HCT116 (cell line): ENCODE results near the gene IQSEC3. TPM values are rescaled to one million over a fixed set of nuclear protein-coding genes. Genes with fewer than 3 reads are reported as not detected.

Experiments
- ATAC-seq: fragments of 200-7000 bp; cut with Tn5 transposase; 2 replicates; pipeline ENCODE4 v1.9.1; 2020; ENCODE audit warnings: mild to moderate bottlenecking, moderate library complexity
- BruUV-seq: library from RNA; stranded (reverse); fragments of 400-500 nt; replicated peaks from 2 replicates; lab custom pipeline; 2021; lab: Mats Ljungman, UMichigan
- CTCF ChIA-PET: fragments of 300-600 bp; sonication (Branson Sonifier 250); formaldehyde crosslinking; loops from one replicate; lab custom pipeline; 2021; ENCODE audit warnings: antibody characterized with exemption; lab: Charles Lee
- POLR2A ChIA-PET: fragments of 300-600, 350-600 bp; sonication (Branson Sonifier 250); formaldehyde crosslinking; loops from one replicate; lab custom pipeline; 2021; ENCODE audit warnings: antibody characterized with exemption; lab: Charles Lee
- RAD21 ChIA-PET, 2 experiments: fragments of 300-600 bp; sonication (Branson Sonifier 250); formaldehyde crosslinking; loops; one replicate each; lab custom pipeline; 2023; ENCODE audit warnings: low total read pairs in 2 of 2; ENCODE audit not compliant: uncharacterized antibody in 2 of 2, unreplicated experiment in 2 of 2, low non-redundant PET in 1 of 2; lab: Charles Lee
- DNase-seq: peaks from one replicate; pipeline ENCODE4 v3.0.0-alpha.2; 2010; ENCODE audit warnings: low read depth, low spot score
- H2AFZ ChIP-seq: fragments of 200-600 bp; shearing (Covaris generic), sonication (generic); 2 replicates; pipeline ENCODE4 v1.6.1; 2017; ENCODE audit warnings: low read depth, mixed run types, mixed read lengths, antibody characterized with exemption, low read length; ENCODE audit not compliant: poor library complexity, severe bottlenecking
- H3K27ac ChIP-seq: 2 replicates; pipeline ENCODE4 v1.5.1; 2012; ENCODE audit warnings: low read depth, low read length
- H3K27me3 ChIP-seq: fragments of 200-600 bp; sonication (generic); 2 replicates; pipeline ENCODE4 v1.6.1; 2016; ENCODE audit warnings: mixed run types, low read length, mixed read lengths; ENCODE audit not compliant: insufficient read depth
- H3K36me3 ChIP-seq, 2 experiments: fragments of 200-500 bp in 1 of 2; fragments of 200-600 bp in 1 of 2; sonication (Bioruptor generic) in 1 of 2; sonication (generic) in 1 of 2; 2 replicates each; pipeline versions ENCODE4 v1.5.1 to v1.6.1; 2014 to 2016; ENCODE audit warnings: low read length in 2 of 2, inconsistent platforms in 1 of 2, mixed read lengths in 1 of 2, mixed run types in 1 of 2; ENCODE audit not compliant: insufficient read depth in 2 of 2, control insufficient read depth in 1 of 2
- H3K4me1 ChIP-seq, 2 experiments: fragments of 200-600 bp in 1 of 2; sonication (generic) in 1 of 2; 2 replicates each; pipeline versions ENCODE4 v1.5.1 to v1.6.1; 2012 to 2017; ENCODE audit warnings: low read length in 2 of 2, inconsistent platforms in 1 of 2, mild to moderate bottlenecking in 1 of 2, mixed read lengths in 1 of 2, mixed run types in 1 of 2, moderate library complexity in 1 of 2; ENCODE audit not compliant: insufficient read depth in 2 of 2, control insufficient read depth in 1 of 2
- H3K4me2 ChIP-seq: fragments of 200-600 bp; sonication (generic); 2 replicates; pipeline ENCODE4 v1.6.1; 2017; ENCODE audit warnings: mixed run types, low read length, mixed read lengths
- H3K4me3 ChIP-seq, 2 experiments: fragments of 200-600 bp in 1 of 2; sonication (generic) in 1 of 2; replicated peaks in 1 of 2; 2 replicates each; pipeline ENCODE4 v1.5.1; 2011 to 2016; ENCODE audit warnings: low read length in 2 of 2, control low read depth in 1 of 2, low read depth in 1 of 2, mild to moderate bottlenecking in 1 of 2, mixed read lengths in 1 of 2, mixed run types in 1 of 2
- H3K79me2 ChIP-seq: fragments of 200-600 bp; sonication (generic); 2 replicates; pipeline ENCODE4 v1.6.1; 2017; ENCODE audit warnings: mild to moderate bottlenecking, mixed run types, low read length, moderate library complexity, mixed read lengths; ENCODE audit not compliant: insufficient read depth
- H3K9ac ChIP-seq: fragments of 200-600 bp; sonication (generic); 2 replicates; pipeline ENCODE4 v1.6.1; 2016; ENCODE audit warnings: low read length, mixed read lengths
- H3K9me2 ChIP-seq: fragments of 200-600 bp; sonication (generic), shearing (Covaris generic); 2 replicates; pipeline ENCODE4 v1.6.1; 2017; ENCODE audit warnings: mixed run types, mild to moderate bottlenecking, moderate library complexity; ENCODE audit not compliant: insufficient read depth
- H3K9me3 ChIP-seq, 2 experiments: fragments of 200-500 bp in 1 of 2; fragments of 200-600 bp in 1 of 2; sonication (Bioruptor generic) in 1 of 2; sonication (generic) in 1 of 2; 2 replicates each; pipeline ENCODE4 v1.6.1; 2014 to 2017; ENCODE audit warnings: low read length in 2 of 2, mixed read lengths in 2 of 2, inconsistent platforms in 1 of 2, low read depth in 1 of 2, mild to moderate bottlenecking in 1 of 2, mixed run types in 1 of 2, moderate library complexity in 1 of 2; ENCODE audit not compliant: control insufficient read depth in 1 of 2, insufficient read depth in 1 of 2
- H4K20me1 ChIP-seq: fragments of 200-600 bp; sonication (generic), shearing (Covaris generic); 2 replicates; pipeline ENCODE4 v1.6.1; 2017; ENCODE audit warnings: mixed run types, mild to moderate bottlenecking, moderate library complexity; ENCODE audit not compliant: insufficient read depth
- ATF3 ChIP-seq: IDR thresholded peaks from 2 replicates; pipeline ENCODE4 v1.6.1; 2012
- CBX3 ChIP-seq: IDR thresholded peaks from 2 replicates; pipeline ENCODE4 v1.6.1; 2012; ENCODE audit warnings: low read depth
- CEBPB ChIP-seq: IDR thresholded peaks from 2 replicates; pipeline ENCODE4 v1.6.1; 2012; ENCODE audit warnings: low read depth
- CTCF ChIP-seq, 3 experiments: fragments of 200-600 bp in 1 of 3; sonication (generic) in 1 of 3; IDR thresholded peaks in 2 of 3; conservative IDR thresholded peaks in 1 of 3; 2 replicates each; pipeline ENCODE4 v1.5.1; 2012 to 2017; ENCODE audit warnings: low read depth in 2 of 3, low read length in 2 of 3, antibody characterized with exemption in 1 of 3, borderline replicate concordance in 1 of 3, control low read depth in 1 of 3, mild to moderate bottlenecking in 1 of 3, mixed read lengths in 1 of 3, mixed run types in 1 of 3, moderate library complexity in 1 of 3; ENCODE audit not compliant: insufficient read depth in 1 of 3
- EGR1 ChIP-seq: IDR thresholded peaks from 2 replicates; pipeline ENCODE4 v1.6.1; 2012; ENCODE audit warnings: low read depth
- ELF1 ChIP-seq: IDR thresholded peaks from 2 replicates; pipeline ENCODE4 v1.6.1; 2012; ENCODE audit warnings: low read depth, borderline replicate concordance
- EZH2 ChIP-seq: fragments of 200-600 bp; sonication (generic); IDR thresholded peaks from 2 replicates; pipeline ENCODE4 v1.6.1; 2017; ENCODE audit warnings: antibody characterized with exemption, mixed run types
- FOSL1 ChIP-seq: IDR thresholded peaks from 2 replicates; pipeline ENCODE4 v1.6.1; 2012; ENCODE audit warnings: low read depth
- JUND ChIP-seq: IDR thresholded peaks from 2 replicates; pipeline ENCODE4 v1.6.1; 2012
- MAX ChIP-seq: IDR thresholded peaks from 2 replicates; pipeline ENCODE4 v1.6.1; 2012
- POLR2A ChIP-seq: IDR thresholded peaks from 2 replicates; pipeline ENCODE4 v1.7.0; 2011; ENCODE audit warnings: borderline replicate concordance; ENCODE audit not compliant: insufficient read depth, insufficient read length; ENCODE audit errors: extremely low read depth
- POLR2AphosphoS5 ChIP-seq: IDR thresholded peaks from 2 replicates; pipeline ENCODE4 v1.6.1; 2011; ENCODE audit warnings: mild to moderate bottlenecking, low read depth, low read length, moderate library complexity
- REST ChIP-seq: IDR thresholded peaks from 2 replicates; pipeline ENCODE4 v1.6.1; 2012; ENCODE audit warnings: low read depth
- SP1 ChIP-seq: IDR thresholded peaks from 2 replicates; pipeline ENCODE4 v1.6.1; 2012; ENCODE audit warnings: low read depth
- SRF ChIP-seq: IDR thresholded peaks from 2 replicates; pipeline ENCODE4 v1.6.1; 2012; ENCODE audit warnings: low read depth
- YY1 ChIP-seq: IDR thresholded peaks from 2 replicates; pipeline ENCODE4 v1.6.1; 2011; ENCODE audit warnings: low read length, low read depth, moderate library complexity, mild to moderate bottlenecking; ENCODE audit not compliant: insufficient replicate concordance; ENCODE audit errors: extremely low read depth
- ZBTB33 ChIP-seq: IDR thresholded peaks from 2 replicates; pipeline ENCODE4 v1.6.1; 2011; ENCODE audit warnings: mild to moderate bottlenecking, low read length, moderate library complexity; ENCODE audit not compliant: insufficient replicate concordance; ENCODE audit errors: extremely low read depth
- ZNF274 ChIP-seq: fragments of 200-500 bp; sonication (Bioruptor generic); IDR thresholded peaks from 2 replicates; pipeline ENCODE4 v1.6.1; 2014; ENCODE audit warnings: mild to moderate bottlenecking, low read depth, low read length, inconsistent platforms
- intact Hi-C: fragments of 100-400 bp; cut with micrococcal nuclease; formaldehyde crosslinking; loops from 2 replicates; pipeline ENCODE4 v1.10.0; 2022
- total RNA-seq: library from RNA; stranded (reverse); gene quantifications from one replicate; pipeline ENCODE4 v1.2.1, GENCODE V29; 2021; ENCODE audit not compliant: unreplicated experiment

Gene IQSEC3
- total RNA-seq, 1 experiment from 2014 or later, result not detected

GRCh38 chr12:20757-21156 lies 45.8 kb upstream of the IQSEC3 start:
- intact Hi-C loops, result no loop called here
- Histone ChIP-seq H3K9me3 (no peaks in the 10 kb centered on the region), H3K36me3 (peaks cover 12 to 14% of the 10 kb centered on the region in 2 experiments; a peak in 2 of 4 replicates), H3K9me2 (no peaks in the 10 kb centered on the region), H3K9ac (no peak overlapping the region), H2AFZ (no peak overlapping the region), H3K4me1 (no peaks in the 10 kb centered on the region), H3K27me3 (no peaks in the 10 kb centered on the region), H3K4me2 (no peak overlapping the region), H3K79me2 (peaks cover 6% of the 10 kb centered on the region; the same call in 1 of the 2 replicates), H3K27ac (no peak overlapping the region), H3K4me3 (no peak overlapping the region), H4K20me1 (no peaks in the 10 kb centered on the region)
- CTCF ChIA-PET, result no interaction called here
- no peak for TF ChIP-seq CTCF (IDR thresholded peaks at IDR 0.05 in 2 of 3, conservative IDR thresholded peaks at IDR 0.05 in 1 of 3; ENCODE audit: borderline replicate concordance in 1 of 3, insufficient read depth in 1 of 3, low read depth in 2 of 3, low read length in 2 of 3)
- TF ChIP-seq ZNF274, result no peak
- TF ChIP-seq POLR2A, result no peak
- TF ChIP-seq ATF3, result no peak
- TF ChIP-seq ELF1, result no peak
- TF ChIP-seq SRF, result no peak
- no peak for TF ChIP-seq MAX
- TF ChIP-seq CEBPB, result no peak
- TF ChIP-seq SP1, result no peak
- TF ChIP-seq JUND, result no peak
- no peak for TF ChIP-seq YY1
- TF ChIP-seq POLR2AphosphoS5, result no peak
- no peak for TF ChIP-seq REST
- no peak for TF ChIP-seq EGR1
- TF ChIP-seq EZH2, result no peak
- no peak for TF ChIP-seq ZBTB33
- no peak for TF ChIP-seq FOSL1
- TF ChIP-seq CBX3, result no peak
- ATAC-seq (no peak), DNase-seq (no peak)
- POLR2A ChIA-PET, result no interaction called here
- no TSS peak for BruUV-seq
- RAD21 ChIA-PET, result no interaction called here
